Islet precursor cell (in vitro differentiated cells): ENCODE measurements around the gene PIAS3.
"Not testable (repeated sequence)": the region's sequence is repeated elsewhere in the genome, so short reads cannot be mapped to it uniquely, and the experiment has no call there.

Source experiments
- DNase-seq: peaks from one replicate; pipeline ENCODE4 v3.0.0-alpha.2; 2018

PIAS3 gene

DNA sequence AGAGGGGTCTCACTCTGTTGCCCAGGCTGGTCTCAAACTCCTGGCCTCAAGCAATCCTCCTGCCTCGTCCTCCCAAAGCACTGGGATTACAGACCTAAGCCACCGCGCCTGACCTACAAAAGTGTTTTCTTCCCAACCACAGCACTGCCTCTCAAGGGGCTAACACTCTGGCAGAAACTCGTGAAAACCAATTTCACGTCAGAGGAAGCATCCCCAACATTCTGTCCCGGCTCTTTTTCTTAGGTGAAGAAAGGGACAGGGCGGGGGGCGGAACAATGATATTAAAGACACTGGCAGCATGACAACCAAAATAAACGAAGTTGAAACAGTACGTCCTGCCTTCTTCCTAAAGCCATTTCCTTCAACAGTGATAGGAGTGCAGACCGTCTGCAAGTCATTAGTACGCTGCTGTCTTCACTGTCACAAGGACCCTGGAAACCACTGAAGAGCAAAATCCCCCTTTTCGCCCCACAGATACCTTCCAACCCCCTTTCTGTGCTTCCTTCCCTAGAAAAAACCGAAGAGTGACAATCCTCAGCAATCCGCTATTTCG lies 36.0 kb downstream of the PIAS3 start:
- DNase-seq: not testable (repeated sequence)

DNA sequence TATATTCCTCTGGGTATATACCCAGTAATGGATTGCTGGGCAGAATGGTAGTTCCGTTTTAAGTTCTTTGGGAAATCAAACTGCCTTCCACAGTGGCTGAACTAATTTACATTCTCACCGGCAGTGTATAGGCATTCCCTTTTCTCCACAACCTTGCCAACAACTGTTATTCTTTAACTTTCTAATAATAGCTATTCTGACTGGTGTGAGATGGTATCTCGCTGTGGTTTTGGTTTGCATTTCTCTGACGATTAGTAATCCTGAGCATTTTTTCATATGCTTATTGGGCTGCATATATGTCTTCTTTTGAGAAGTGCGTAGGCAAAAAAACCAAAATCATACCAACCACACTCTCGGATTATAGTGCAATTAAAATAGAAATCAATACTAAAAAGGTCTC lies 40.8 kb downstream of the PIAS3 start:
- DNase-seq: not testable (repeated sequence)

DNA sequence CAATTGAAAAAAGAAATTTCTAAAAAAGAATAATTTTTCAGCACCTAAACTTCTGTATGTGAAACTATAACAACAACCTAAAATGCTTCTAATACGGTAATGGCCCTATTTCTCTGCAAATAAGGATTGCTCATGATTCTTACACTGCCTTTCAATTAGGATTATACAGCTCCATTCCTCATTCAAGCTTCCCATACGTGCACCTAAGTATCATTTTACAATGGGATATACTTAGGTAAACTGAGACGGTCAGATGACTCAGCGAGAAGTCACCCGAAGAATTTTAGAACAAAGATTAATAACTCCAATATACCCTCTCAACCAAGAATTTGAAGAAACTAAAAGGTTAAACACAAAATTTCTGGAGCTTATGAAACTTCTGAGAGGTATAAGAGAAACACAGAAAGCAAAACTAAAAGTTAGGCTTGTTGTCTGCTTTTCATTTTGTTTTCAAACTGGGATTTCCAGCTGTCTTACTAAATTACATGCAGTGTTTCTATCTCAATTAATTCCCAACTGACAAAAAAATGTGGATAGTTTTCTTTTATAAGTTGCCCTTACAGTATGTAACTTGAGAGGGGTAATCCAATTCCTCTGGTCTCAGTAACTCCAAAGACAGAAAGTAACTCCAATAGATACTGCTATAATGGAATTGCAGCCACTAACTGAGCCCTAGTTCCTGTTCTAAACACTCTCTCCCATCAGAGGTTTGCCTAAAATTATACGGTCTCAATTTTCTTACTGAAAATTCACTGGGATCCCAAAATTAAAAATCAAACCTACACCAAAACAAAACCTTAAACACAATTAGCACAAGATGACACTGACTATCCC lies 45.7 kb downstream of the PIAS3 start:
- DNase-seq: not testable (repeated sequence)

DNA sequence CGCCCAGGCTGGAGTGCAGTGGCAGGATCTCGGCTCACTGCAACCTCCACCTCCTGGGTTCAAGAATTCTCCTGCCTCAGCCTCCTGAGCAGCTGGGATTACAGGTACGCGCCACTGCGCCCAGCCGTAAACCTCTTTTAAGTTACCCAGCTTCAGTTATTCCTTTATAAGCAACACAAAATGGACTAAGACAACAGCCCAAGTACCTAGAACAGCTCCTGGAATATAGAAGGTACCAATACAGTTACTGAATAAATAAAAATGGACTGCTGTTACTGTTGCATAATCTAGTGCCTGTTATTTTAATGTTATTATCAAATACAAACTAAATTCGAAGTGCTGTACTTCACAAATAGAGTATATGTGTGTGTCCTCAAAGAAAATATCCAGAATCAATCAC lies 52.0 kb downstream of the PIAS3 start:
- no peak for DNase-seq

DNA sequence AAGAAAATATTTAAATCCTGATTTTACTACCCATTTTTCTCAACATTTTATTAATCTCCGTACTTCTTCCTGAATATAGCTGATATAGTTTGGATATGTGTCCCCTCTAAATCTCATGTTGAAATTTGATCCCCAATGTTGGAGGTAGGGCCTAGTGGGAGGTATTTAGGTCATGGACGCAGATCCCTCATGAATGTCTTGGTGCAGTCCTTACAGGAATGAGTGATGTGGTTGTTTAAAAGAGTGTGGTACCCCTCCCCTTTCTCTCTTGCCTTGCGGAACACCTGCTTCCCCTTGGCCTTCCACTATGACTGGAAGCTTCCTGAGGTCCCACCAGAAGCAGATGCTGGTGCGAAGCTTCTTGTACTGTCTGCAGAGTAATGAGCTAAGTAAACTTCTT lies 52.5 kb downstream of the PIAS3 start:
- no peak for DNase-seq

DNA sequence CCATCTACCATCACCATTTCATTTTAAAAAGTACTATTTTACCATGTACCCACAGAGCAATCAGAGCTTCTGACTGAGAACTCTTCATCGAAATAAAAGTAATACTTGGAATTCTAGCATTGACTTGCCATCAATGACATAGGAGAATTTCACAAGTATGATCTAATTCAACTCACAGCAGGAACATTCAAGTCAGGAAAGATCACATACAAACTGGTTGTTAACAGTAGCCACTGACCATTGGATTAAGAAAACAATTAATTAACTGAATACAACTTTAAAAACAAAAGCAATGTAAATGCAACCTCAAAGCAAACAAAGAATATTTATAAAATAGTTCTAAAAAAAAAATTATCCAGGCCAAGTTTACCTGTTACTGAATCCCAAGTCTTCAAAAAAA lies 53.8 kb downstream of the PIAS3 start:
- DNase-seq: no peak

DNA sequence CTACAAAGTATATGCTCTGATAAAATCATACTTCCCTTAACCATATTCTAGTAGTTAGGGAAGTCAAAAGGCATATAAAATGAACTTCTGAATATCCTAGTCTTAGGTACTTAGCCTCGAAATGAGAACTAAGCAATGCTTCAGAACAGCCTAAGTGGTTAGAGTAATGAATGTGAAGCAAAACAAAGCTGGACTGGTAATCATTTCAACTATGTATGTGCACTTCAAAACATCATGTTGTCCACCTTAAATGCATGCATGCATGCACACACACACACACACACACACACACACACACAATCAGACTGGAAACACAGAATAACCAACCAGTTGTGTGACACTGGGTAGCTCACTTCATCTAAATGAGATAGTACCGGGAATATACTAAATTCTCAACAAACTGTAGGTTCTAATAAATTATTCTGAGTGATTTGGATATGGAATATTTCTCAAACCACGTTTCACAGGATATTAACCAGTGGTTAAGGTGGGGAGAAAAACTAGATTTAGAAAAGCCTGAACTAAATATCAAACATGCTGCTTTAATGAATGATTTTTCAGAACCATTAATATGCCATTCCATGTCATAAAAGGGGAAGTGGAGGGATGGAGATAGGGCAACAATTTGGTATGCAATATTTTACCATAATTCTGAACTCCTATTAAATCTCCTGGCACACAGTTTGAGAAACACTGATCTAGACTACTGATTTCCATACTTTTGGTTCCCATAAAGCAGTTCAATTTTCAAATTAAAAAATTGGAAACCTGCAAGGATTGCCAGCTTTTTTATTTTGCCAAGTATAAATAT lies 54.4 kb downstream of the PIAS3 start:
- DNase-seq: no peak

DNA sequence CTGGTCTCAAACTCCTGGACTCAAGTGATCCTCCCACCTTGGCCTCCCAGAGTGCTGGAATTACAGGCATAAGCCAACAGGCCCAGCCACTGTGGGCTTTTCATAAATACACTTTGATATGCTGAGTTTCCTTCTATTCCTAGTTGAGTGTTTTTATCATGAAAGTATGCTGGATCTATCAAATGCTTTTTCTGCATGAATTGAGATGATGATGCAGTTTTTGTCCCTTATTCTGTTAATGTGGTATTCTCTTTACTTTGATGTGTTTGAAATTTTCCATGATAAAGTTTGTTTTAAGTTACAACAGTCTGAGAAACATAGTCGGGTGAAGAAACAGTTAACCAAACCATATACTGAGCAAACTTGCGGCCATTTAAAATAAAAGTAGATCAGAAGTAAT lies 59.1 kb downstream of the PIAS3 start:
- DNase-seq: no peak
